SHP77 (cell line): ENCODE results near the gene GDPD1.
"Not testable (repeated sequence)": the region's sequence is repeated elsewhere in the genome, so short reads cannot be mapped to it uniquely, and the experiment has no call there.

Source experiments
- DNase-seq, 2 experiments: peaks; one replicate each; lab custom pipeline; 2025; lab: John Stamatoyannopoulos, UW

Gene GDPD1

DNA sequence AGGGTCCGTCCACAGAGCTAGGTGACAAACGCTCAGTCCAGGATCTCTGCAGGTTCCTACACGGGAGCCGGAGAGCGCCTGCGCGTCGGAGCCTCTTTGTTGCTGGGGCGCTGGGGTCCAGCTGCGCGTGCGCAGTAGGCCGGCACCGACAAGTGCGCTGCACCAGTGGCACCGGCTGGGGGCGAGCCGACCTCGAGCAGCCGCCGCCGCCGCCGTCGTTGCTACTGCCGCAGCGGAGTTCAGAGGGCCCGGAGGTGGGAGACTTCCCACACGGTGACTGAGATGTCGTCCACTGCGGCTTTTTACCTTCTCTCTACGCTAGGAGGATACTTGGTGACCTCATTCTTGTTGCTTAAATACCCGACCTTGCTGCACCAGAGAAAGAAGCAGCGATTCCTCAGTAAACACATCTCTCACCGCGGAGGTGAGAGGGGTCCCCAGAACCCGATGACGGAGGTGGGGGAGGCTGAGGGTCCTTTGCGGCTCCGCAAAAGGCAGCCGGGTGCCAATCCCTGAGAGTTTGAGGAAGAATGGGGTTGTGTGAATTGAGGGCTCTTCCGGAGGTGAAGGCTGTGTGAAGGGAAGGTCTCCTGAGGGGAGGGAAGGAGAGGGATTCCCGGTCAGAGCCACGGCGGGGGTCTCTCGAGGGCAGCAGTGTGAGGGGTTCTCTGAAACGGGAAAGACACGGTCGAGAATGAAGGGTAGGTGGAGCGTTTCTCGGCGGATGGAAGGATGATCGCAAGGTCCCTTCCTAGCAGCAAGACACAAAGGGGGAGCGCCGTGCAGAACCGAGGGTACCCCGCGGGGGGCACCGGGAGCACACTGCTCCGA, at the start of gene GDPD1:
TSS of gene GDPD1 (plus strand) at position 184 of the 831 bp plus-strand sequence. CDS start at position 283, 99 bp downstream.
- peak; percentile 96 to 97 for DNase-seq

DNA sequence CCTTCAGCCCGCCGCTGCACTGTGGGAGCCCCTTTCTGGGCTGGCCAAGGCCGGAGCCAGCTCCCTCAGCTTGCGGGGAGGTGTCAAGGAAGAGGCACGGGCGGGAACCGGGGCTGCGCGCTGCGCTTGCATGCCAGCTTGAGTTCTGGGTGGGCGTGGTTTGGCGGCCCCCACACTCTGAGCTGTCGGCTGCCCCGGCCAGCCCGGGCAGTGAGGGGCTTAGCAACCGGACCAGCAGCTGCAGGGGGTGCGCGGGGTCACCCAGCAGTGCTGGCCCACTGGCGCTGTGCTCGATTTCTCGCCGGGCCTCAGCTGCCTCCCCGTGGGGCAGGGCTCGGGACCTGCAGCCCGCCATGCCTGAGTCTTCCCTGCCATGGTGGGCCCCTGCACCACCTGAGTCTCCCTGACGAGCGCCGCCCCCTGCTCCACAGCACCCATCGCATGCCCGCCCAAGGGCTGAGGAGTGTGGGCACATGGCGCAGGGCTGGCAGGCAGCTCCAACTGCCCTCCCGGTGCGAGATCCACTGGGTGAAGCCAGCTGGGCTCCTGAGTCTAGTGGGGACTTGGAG, 47.8 kb upstream of the GDPD1 start:
- DNase-seq: no peak

DNA sequence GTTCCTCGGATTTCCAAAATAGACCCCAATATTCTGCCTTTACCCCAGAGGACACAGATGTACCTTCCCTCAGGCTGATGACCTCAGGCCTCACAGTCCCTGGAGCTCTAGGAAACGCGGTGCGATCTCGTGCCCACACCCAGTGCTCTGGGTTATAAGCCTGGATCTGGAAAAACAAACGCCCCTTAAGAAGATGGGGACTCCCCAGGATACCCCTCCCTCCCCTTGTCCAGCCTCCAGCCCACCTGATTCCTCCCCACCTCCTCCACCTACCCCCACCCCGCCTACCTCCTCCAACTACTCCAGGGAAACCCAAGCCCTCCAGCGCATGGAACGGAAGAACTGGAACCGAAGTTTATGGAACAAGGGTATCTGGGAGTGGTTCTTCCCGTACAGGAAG, 45.6 kb upstream of the GDPD1 start:
- DNase-seq: no peak

DNA sequence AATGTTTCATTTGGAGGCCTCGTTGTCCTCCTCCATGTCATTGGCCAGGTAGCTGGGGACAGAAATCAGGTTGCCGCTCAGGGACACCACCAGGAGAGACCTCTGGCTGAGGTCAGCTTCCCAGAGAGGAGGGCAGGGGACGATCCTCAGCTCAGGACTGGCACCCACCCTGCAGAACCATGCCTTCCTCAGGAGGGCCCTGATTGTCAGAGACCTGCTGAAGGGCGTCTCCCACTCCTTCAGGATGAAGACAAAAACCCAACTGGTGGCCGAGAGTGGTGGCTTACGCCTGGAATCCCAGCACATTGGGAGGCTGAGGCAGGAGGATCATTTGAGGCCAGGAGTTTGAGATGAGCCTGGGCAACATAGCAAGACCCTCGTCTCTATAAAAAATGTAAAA, 45.2 kb upstream of the GDPD1 start:
- DNase-seq: no peak

DNA sequence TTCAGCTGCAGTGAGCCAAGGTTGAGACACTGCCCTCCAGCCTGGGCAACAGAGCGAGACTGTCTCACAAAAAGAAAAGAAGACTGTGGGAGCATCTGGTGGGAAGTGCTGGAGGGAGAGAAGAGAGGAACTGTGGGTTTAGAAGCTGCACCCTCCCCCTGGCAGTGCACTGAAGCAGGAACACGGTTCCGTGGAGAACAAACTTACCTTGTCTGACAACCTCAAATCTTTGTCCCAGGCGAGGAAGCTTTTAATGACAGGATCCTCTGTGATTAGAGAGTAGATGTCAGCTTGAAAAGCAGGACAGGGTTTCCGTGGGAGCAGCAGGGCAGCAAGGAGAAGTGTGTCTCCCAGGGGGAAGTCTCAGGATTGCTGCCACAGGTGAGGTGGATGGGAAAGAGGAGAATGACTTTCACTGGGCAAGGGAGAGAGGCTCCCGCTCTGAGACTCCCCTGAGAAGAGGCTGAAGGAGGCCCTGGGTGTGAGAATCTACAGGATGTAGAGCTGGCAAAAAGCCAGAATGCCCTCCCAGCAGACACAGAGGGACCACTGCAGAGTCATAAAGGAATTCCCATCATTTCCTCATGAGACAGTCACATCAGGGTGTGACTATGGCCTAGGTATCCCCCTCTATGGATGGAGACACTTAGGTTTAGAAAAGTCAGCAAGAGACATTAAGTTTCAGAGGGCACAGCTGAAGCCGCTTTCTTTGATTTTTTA, 41.9 kb upstream of the GDPD1 start:
- DNase-seq: no peak

DNA sequence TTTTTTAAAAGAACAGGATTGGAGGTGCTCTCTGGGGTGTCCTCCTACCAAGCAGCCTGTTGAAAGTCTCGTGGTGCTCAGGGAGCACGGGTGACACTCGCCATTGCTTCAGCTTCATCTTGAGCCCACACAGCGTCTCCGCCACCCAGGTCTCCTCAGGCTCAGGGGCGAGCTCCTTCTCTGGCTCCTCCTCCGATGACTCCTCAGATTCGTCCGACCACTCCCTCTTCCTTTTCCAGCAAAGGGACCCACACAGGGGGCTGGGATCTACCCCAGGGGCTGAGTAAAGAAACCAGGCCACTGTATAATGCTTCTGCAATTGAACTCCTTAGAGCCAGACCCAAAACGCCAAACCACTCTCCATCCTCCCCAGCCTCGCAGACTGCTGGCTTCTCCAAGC, 40.7 kb upstream of the GDPD1 start:
- DNase-seq: not testable (repeated sequence)

DNA sequence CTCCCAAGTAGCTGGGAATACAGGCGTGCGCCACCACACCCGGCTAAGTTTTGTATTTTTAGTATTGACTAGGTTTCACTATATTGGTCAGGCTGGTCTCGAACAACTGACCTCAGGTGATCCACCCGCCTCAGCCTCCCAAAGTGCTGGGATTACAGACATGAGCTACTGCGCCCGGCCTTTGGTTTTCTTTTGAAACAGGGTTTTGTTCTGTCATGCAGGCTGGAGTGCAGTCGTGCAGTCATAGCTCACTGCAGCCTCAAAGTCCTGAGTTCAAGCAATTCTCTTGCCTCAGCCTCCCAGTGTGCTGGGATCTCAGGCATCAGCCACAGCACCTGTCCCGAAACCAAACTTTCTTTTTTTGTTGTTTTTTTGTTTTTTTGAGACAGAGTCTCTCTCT, 39.7 kb upstream of the GDPD1 start:
- no peak for DNase-seq

DNA sequence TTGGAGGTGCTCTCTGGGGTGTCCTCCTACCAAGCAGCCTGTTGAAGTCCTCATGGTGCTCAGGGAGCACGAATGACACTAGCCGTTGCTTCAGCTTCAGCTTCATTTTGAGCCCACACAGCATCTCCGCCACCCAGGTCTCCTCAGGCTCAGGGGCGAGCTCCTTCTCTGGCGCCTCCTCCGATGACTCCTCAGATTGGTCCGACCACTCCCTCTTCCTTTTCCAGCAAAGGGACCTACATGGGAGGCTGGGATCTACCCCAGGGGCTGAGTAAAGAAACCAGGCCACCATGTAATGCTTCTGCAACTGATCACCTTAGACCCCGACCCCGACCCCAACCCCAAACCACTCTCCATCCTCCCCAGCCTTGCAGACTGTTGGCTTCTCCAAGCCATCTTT, 38.8 kb upstream of the GDPD1 start:
- no peak for DNase-seq

DNA sequence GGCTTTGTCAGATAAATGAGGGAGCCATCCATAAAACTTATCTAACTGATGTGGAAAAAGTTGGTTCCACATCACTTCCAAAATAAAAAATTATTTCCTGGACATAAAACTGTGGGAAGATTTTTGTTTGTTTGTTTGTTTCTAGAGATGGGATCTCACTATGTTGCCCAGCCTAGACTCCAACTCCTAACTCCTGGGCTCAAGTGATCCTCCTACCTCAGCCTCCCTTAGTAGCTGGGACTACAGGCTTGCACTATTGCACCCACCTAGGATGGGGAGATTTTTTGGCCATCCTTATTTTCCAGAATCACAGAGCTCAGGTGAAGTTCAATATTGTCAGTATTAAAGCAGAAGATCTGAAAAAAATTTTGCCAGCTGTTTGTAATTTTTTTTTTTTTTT, 34.3 kb upstream of the GDPD1 start:
- no peak for DNase-seq

DNA sequence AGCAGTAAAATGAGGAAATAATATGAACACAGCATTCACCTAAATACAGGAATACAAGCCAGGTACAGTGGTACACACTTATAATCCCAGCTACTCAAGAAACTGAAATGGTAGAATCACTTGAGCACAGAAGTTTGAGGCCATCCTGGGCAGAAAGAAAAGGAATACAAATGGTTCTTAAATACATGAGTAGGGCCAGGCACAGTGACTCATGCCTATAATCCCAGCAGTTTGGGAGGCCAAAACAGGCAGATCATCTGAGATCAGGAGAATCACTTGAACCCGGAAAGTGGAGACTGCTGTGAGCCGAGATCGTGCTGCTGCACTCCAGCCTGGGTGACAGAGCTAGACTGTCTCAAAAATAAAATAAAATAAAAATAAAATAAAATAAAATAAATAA, 33.5 kb upstream of the GDPD1 start:
- no peak for DNase-seq

DNA sequence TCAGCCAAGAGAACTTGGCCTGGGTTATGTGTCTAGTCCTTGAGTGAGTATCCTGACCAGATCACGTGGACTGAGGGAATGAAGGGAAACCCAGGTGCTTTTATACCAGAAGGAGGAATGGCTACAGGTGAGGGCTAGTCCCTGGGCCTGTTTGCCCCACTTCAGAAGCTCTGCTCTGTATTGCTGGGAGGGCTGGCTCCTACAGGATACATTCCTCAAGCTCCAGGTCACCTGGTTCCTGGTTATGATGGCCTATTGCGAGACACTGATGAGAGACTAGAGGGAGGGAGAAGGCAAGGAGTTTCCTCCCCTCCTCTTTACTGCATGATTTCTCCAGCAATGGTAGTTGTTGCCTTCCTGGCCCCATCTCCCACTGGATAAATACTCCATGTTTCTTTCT, 29.5 kb upstream of the GDPD1 start:
- DNase-seq: no peak

DNA sequence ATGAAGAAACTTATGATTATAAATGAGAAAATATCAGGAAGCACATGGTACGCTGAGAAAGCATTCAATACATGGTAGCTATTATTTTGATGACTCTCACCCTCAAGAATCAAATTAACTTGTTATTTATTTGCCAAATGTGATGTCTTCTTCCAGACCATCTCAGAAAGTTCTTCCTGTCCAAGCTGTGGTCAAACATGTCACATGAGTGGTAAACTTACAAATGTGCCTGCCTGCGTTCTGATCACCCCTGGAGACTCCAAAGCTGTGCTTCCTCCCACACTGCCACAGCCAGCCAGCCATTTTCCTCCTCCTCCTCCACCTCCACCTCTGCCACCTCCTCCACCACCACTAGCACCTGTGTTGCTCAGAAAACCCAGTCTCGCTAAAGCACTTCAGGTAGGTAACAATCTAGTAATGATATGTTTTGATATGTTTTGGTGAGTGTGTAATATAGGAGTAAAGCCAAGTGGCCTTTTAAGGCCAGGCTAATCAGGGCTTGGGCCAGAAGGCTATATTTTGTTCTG, 26.9 kb upstream of the GDPD1 start:
- no peak for DNase-seq

DNA sequence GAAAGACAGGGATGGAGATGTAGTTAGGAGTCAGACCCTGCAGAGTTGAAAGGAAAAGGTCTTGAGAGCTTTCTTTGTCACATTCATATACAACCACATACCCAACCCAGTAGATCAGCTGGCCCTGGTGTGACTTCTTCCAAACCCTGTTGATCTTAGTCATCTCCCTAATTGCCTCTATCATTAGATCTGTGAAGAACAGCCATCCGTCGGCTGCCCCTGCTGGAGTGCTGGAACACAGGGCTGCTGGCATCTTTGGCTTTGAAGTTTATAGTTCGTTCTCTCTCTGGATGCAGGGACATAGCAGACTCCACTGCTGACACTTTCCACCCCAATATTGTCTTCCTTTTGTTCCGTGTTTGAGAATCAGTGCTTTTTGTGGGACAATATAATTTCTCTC, 20.9 kb upstream of the GDPD1 start:
- no peak for DNase-seq

DNA sequence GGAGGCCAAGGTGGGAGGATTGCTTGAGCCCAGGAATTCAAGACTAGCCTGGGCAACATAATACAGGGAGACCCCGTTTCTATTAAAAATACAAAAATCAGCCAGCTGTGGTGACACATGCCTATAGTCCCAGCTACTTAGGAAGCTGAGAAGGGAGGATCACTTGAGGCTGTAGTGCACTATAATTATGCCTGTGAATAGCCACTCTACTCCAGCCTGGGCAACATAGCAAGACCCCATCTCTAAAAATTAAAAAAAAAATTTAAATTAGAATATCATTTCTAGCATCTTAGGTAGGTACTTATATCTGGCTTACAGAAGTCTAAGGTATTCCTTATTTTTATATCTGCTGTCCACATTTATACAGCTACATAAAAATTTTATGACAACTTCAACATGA, 18.0 kb upstream of the GDPD1 start:
- no peak for DNase-seq

DNA sequence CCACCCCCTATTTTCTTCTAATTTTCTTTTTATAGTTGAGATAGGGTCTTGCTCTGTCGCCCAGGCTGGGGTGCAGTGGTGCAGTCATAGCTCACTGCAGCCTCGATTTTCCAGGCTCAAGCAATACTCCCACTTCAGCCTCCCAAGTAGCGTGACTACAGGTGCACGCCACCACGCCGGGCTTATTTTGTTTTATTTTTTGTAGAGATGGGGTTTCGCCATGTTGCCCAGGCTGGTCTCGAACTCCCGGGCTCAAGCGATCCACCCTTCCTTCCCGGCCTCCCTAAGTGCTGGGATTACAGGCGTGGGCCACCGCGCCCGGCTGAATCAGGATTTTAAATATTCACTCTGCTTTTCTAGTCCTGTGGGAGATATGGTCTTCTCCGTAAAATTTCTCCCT, 941 bp upstream of the GDPD1 start:
- DNase-seq: peak in 1 of 2 experiments; percentile 5

DNA sequence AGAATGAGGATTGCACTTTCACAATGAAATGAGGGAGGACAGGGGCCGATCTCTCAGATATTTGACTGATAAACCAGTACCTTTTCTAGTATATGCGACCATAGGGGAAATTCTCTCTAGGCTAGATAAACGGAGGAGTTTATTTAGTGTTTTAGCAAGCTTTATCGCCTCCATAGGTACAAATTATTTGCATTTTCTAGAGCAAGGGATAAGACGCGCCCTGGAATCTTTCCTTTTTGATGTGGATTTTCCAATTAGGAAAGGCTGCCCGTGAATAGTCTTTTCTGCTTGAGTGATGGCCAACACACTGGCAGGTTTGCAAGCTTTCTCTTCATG, 351 bp upstream of the GDPD1 start:
- DNase-seq: peak in 1 of 2 experiments; percentile 10

DNA sequence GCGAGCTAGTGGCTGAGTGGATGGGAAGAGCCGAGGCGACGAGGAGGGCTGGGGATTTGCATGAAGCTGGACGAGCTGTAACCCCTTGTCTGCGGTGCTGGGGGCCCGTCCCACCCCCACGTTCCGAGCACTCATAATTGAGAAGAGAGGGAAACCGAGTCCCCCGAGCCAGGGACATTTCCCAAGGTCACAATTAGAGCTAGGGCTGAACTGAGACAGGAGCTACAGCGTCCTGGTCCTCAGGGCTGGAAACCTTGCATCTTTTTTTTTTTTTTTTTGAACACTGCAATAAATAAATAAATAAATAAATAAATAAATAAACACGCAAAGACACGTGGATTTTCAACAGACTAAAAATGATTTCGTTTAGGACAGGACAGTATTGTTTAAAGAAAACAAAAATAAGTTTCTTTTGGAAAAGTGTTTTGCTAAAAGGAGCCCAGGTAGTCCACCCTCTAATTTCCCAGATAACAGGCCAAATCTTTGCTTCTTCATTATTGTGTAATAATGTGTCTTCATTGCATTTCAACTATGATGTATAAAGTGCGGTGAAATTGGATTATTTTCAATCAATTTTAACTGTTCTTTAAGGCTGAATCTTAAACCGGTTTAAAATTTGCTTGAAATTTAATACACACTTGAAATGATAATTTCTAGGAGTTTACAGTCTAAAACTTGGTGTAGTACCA, 992 bp downstream of the GDPD1 start:
- peak; percentile 14 to 32 for DNase-seq

DNA sequence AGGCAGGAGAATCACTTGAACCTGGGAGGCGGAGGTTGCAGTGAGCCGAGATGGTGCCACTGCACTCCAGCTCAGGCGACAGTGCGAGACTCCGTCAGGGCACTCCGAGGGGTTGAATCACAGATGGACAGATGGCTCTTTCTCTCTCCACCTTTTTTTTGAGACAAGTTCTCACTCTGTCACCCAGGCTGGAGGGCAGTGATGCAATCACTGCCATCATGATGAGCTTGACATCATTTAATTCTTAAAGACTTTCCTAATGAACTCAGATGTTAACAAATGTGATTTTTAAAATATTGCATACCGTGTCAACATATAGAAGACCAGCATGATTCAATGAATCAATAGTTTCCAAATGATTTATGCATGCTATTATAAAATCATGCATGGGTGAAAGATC, 3.5 kb downstream of the GDPD1 start:
- DNase-seq: no peak

DNA sequence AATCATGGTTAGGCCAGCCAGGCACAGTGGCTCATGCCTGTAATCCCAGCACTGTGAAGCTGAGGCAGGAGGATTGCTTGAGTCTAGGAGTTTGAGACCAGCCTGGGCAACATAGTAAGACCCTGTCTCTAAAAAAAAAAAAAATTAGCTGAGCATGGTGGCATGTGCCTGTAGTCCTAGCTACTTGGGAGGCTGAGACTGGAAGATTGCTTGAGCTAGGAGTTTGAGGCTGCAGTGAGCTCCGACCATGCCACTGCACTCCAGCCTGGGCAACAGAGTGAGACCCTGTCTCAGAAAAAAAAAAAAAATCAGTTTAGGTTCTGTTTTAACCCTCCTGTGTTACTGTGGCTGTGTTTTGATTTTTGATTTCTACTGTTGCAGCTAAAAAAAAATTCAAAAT, 8.3 kb downstream of the GDPD1 start:
- not testable (repeated sequence) for DNase-seq

DNA sequence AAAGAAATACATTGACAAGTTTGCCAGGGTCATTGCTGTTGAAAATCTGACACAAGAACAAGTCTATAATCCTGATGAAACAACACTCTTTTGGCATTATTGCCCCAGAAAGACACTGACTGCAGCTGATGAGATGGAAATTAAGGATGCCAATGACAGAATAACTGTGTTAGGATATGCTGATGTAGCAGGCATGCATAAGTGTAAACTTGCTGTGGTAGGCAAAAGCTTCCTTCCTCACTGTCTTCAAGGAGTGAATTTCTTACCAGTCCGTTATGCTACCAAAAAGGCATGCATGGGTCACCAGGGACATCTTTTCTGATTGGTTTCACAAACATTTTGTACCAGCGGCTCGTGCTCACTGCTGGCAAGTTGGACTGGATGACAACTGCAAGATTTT, 10.5 kb downstream of the GDPD1 start:
- DNase-seq: no peak

DNA sequence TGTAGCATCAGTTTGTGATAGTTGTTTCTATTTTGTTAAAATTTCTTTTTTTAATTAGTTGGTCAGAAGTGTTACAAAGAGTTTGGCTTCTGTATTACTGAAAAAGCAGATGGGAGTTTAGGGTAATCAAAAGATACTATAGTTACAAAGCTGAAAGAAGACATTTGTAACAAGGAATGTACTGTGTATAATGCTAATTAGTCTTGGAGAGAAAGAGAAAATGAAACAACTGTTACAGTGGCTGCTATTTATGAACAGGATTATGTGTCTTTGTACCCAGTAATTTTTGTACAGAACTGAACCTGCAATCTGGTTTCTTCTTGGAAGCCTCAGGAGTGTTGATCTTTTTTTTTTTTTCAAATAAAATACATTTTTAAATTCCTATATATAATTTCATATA, 14.3 kb downstream of the GDPD1 start:
- no peak for DNase-seq

DNA sequence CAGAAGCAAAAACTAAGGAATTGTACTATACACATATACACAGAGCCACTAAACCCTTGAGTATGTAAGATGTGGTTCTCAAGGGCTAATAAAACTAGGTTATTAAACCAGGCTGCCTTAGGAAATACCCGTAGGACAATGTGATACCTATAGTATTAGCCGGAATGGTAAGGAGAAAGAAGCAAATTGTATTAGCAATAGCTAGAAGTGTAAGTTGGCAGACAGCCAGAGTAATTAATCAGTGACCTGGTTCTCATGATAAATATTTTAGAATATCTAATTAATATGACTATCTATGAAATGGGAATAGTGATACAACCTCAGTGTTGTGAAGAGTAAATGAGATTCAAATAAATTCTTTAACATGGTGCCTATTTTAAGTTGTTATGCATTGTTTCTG, 18.6 kb downstream of the GDPD1 start:
- DNase-seq: no peak
